ENCODE data around the gene CNR2.

The CNR2 gene

GRCh38 chr1:23865543-23865930 lies 47.6 kb downstream of the CNR2 start:
- no peak overlapping the region for H3K9ac ChIP-seq (ENCODE audit: low read depth, low read length, poor library complexity, severe bottlenecking)

GRCh38 chr1:23864801-23865542 lies 48.2 kb downstream of the CNR2 start:
- Histone ChIP-seq H3F3A (ENCODE audit: low read depth) (no peaks in the 10 kb centered on the region), H3K4me1 (ENCODE audit: insufficient read depth, low read length, poor library complexity, severe bottlenecking) (peaks cover 34% of the 10 kb centered on the region), H4K20me1 (ENCODE audit: insufficient read depth, low read length, poor library complexity, severe bottlenecking) (no peaks in the 10 kb centered on the region), H3K4me3 (ENCODE audit: low read length, poor library complexity, severe bottlenecking) (no peak overlapping the region), H3K36me3 (ENCODE audit: insufficient read depth, low read length) (no peaks in the 10 kb centered on the region), H2AFZ (ENCODE audit: low read length) (no peak overlapping the region), H3K9me3 (ENCODE audit: insufficient read depth, low read depth, low read length) (no peaks in the 10 kb centered on the region), H3K27me3 (ENCODE audit: insufficient read depth, low read length, poor library complexity, severe bottlenecking) (peaks cover 6% of the 10 kb centered on the region), H3K9me2 (replicated peaks; ENCODE audit: low read depth, low read length) (no peaks in the 10 kb centered on the region), H3K4me2 (ENCODE audit: low read depth, low read length, poor library complexity, severe bottlenecking) (peak overlapping the region; percentile 8), H3K79me2 (ENCODE audit: insufficient read depth, low read length) (no peaks in the 10 kb centered on the region), H3K9ac (ENCODE audit: low read depth, low read length, poor library complexity, severe bottlenecking) (no peak overlapping the region)
- no peak for TF ChIP-seq CTCF (conservative IDR thresholded peaks at IDR 0.05; ENCODE audit: low read length)
- TF ChIP-seq EZH2phosphoT487 (IDR thresholded peaks at IDR 0.05; ENCODE audit: borderline replicate concordance) = no peak

More at GRCh38 chr1:23865543-23865930, 47.6 kb downstream of the CNR2 start:
- Histone ChIP-seq H3K27me3 (ENCODE audit: insufficient read depth, low read length, poor library complexity, severe bottlenecking) (peaks cover 6% of the 10 kb centered on the region), H3F3A (ENCODE audit: low read depth) (no peaks in the 10 kb centered on the region), H3K4me1 (ENCODE audit: insufficient read depth, low read length, poor library complexity, severe bottlenecking) (peaks cover 34% of the 10 kb centered on the region), H3K4me3 (ENCODE audit: low read length, poor library complexity, severe bottlenecking) (no peak overlapping the region), H3K9me2 (replicated peaks; ENCODE audit: low read depth, low read length) (no peaks in the 10 kb centered on the region), H3K79me2 (ENCODE audit: insufficient read depth, low read length) (no peaks in the 10 kb centered on the region), H3K36me3 (ENCODE audit: insufficient read depth, low read length) (no peaks in the 10 kb centered on the region), H4K20me1 (ENCODE audit: insufficient read depth, low read length, poor library complexity, severe bottlenecking) (no peaks in the 10 kb centered on the region), H3K9me3 (ENCODE audit: insufficient read depth, low read depth, low read length) (no peaks in the 10 kb centered on the region), H2AFZ (ENCODE audit: low read length) (no peak overlapping the region), H3K4me2 (ENCODE audit: low read depth, low read length, poor library complexity, severe bottlenecking) (peak overlapping the region; percentile 8)
- TF ChIP-seq EZH2phosphoT487 (IDR thresholded peaks at IDR 0.05; ENCODE audit: borderline replicate concordance) = no peak
- no peak for TF ChIP-seq CTCF (conservative IDR thresholded peaks at IDR 0.05; ENCODE audit: low read length)

- Histone ChIP-seq H3K36me3 (ENCODE audit: insufficient read depth, low read length) (no peaks in the 10 kb centered on the region), H4K20me1 (ENCODE audit: insufficient read depth, low read length, poor library complexity, severe bottlenecking) (no peaks in the 10 kb centered on the region), H3K9me2 (replicated peaks; ENCODE audit: low read depth, low read length) (no peaks in the 10 kb centered on the region), H3K9ac (ENCODE audit: low read depth, low read length, poor library complexity, severe bottlenecking) (no peak overlapping the region), H3K9me3 (ENCODE audit: insufficient read depth, low read depth, low read length) (no peaks in the 10 kb centered on the region), H2AFZ (ENCODE audit: low read length) (no peak overlapping the region), H3K4me3 (ENCODE audit: low read length, poor library complexity, severe bottlenecking) (no peak overlapping the region), H3K4me2 (ENCODE audit: low read depth, low read length, poor library complexity, severe bottlenecking) (no peak overlapping the region), H3K79me2 (ENCODE audit: insufficient read depth, low read length) (no peaks in the 10 kb centered on the region), H3F3A (ENCODE audit: low read depth) (no peaks in the 10 kb centered on the region), H3K4me1 (ENCODE audit: insufficient read depth, low read length, poor library complexity, severe bottlenecking) (peaks cover 24% of the 10 kb centered on the region), H3K27me3 (ENCODE audit: insufficient read depth, low read length, poor library complexity, severe bottlenecking) (peaks cover 4% of the 10 kb centered on the region)
- no peak for TF ChIP-seq CTCF (conservative IDR thresholded peaks at IDR 0.05; ENCODE audit: low read length)
Observed at GRCh38 chr1:23862640-23863039, 50.5 kb downstream of the CNR2 start.
